Endothelial cell of umbilical vein (primary cell): Measurements from ENCODE around the gene HOXA3. TPM values are rescaled to one million over a fixed set of nuclear protein-coding genes. Genes with fewer than 3 reads are reported as not detected.

Experiments used
- BruUV-seq: library from RNA; stranded (reverse); fragments of 400-500 nt; replicated peaks from 2 replicates; lab custom pipeline; 2021; lab: Mats Ljungman, UMichigan
- CTCF ChIA-PET: fragments of 300-600, 350-600 bp; sonication (Branson Sonifier 250); formaldehyde crosslinking; loops from one replicate; lab custom pipeline; 2021; ENCODE audit warnings: antibody characterized with exemption, inconsistent platforms; lab: Charles Lee
- POLR2A ChIA-PET: fragments of 300-600, 350-600 bp; sonication (Branson Sonifier 250); formaldehyde crosslinking; loops from one replicate; lab custom pipeline; 2021; ENCODE audit warnings: antibody characterized with exemption, inconsistent platforms; lab: Charles Lee
- DNase-seq: peaks from one replicate; pipeline ENCODE4 v3.0.0-alpha.2; 2011; ENCODE audit warnings: low read depth, low spot score
- FAIRE-seq: peaks from 2 replicates; lab custom pipeline; 2011; peaks lifted over from hg19 to GRCh38; lab: Jason Lieb, UNC
- H2AFZ ChIP-seq: 2 replicates; pipeline ENCODE4 v1.6.0; 2012; ENCODE audit warnings: low read depth, low read length, control low read depth, inconsistent platforms
- H3K27ac ChIP-seq: 2 replicates; pipeline ENCODE4 v1.5.1; 2011; ENCODE audit warnings: low read depth, mild to moderate bottlenecking, control low read depth, low read length, moderate library complexity; ENCODE audit not compliant: insufficient read depth
- H3K27me3 ChIP-seq, 2 experiments: 2 replicates each; pipeline versions ENCODE4 v1.6.0 to v1.6.1; 2011; ENCODE audit warnings: low read length in 2 of 2, mixed read lengths in 1 of 2; ENCODE audit not compliant: control insufficient read depth in 2 of 2, insufficient read depth in 2 of 2
- H3K36me3 ChIP-seq, 2 experiments: 2 replicates in 1 of 2; 3 replicates in 1 of 2; pipeline ENCODE4 v1.5.1; 2011; ENCODE audit warnings: low read length in 2 of 2, mild to moderate bottlenecking in 1 of 2, moderate library complexity in 1 of 2; ENCODE audit not compliant: control insufficient read depth in 2 of 2, insufficient read depth in 2 of 2; ENCODE audit errors: extremely low read depth in 1 of 2
- H3K4me1 ChIP-seq: 3 replicates; pipeline ENCODE4 v1.5.1; 2011; ENCODE audit warnings: mild to moderate bottlenecking, low read length; ENCODE audit not compliant: control insufficient read depth, insufficient read depth; ENCODE audit errors: extremely low read depth
- H3K4me2 ChIP-seq: 2 replicates; pipeline ENCODE4 v1.6.1; 2011; ENCODE audit warnings: low read length, control low read depth, mixed read lengths; ENCODE audit not compliant: insufficient read depth
- H3K4me3 ChIP-seq, 3 experiments: fragments of 200-600 bp in 1 of 3; sonication (generic), shearing (Covaris generic) in 1 of 3; replicated peaks in 1 of 3; 2 replicates each; pipeline ENCODE4 v1.5.1; 2011 to 2016; ENCODE audit warnings: control low read depth in 3 of 3, low read length in 3 of 3, mild to moderate bottlenecking in 2 of 3, inconsistent platforms in 1 of 3, low read depth in 1 of 3, moderate library complexity in 1 of 3; ENCODE audit not compliant: insufficient read depth in 1 of 3
- H3K79me2 ChIP-seq: 2 replicates; pipeline ENCODE4 v1.6.0; 2012; ENCODE audit warnings: low read length, inconsistent platforms; ENCODE audit not compliant: control insufficient read depth, insufficient read depth
- H3K9ac ChIP-seq: replicated peaks from 2 replicates; pipeline ENCODE3; 2011; ENCODE audit warnings: low read length, control low read depth; ENCODE audit not compliant: insufficient read depth; ENCODE audit errors: extremely low read depth
- H3K9me1 ChIP-seq: replicated peaks from 3 replicates; pipeline ENCODE4 v1.6.0; 2011; ENCODE audit warnings: mild to moderate bottlenecking, low read length; ENCODE audit not compliant: control insufficient read depth, insufficient read depth; ENCODE audit errors: extremely low read depth
- H3K9me3 ChIP-seq: replicated peaks from 2 replicates; pipeline ENCODE4 v1.5.1; 2012; ENCODE audit warnings: low read length, inconsistent platforms; ENCODE audit not compliant: control insufficient read depth, insufficient read depth
- H4K20me1 ChIP-seq: replicated peaks from 2 replicates; pipeline ENCODE3; 2011; ENCODE audit warnings: mild to moderate bottlenecking, low read length; ENCODE audit not compliant: control insufficient read depth, insufficient read depth; ENCODE audit errors: extremely low read depth
- CTCF ChIP-seq, 2 donors: IDR thresholded peaks; 1 replicate in 1 of 2; 2 replicates in 1 of 2; pipeline ENCODE4 v1.5.1; 2011; ENCODE audit warnings: low read length in 2 of 2, mild to moderate bottlenecking in 2 of 2, moderate library complexity in 2 of 2, control low read depth in 1 of 2, inconsistent platforms in 1 of 2, low read depth in 1 of 2; ENCODE audit not compliant: insufficient read depth in 1 of 2; ENCODE audit errors: extremely low read depth in 1 of 2
- EZH2 ChIP-seq: IDR thresholded peaks from 2 replicates; pipeline ENCODE4 v1.6.1; 2012; ENCODE audit warnings: borderline replicate concordance, low read depth, mild to moderate bottlenecking, moderate library complexity, low read length, inconsistent platforms; ENCODE audit not compliant: severe bottlenecking
- FOS ChIP-seq: IDR thresholded peaks from 2 replicates; pipeline ENCODE4 v1.6.1; 2011; ENCODE audit warnings: mild to moderate bottlenecking, low read length, moderate library complexity, borderline replicate concordance; ENCODE audit not compliant: insufficient read depth
- GATA2 ChIP-seq: IDR thresholded peaks from 2 replicates; pipeline ENCODE4 v1.7.0; 2011; ENCODE audit warnings: low read depth, mild to moderate bottlenecking, moderate library complexity, mixed read lengths, low read length; ENCODE audit not compliant: insufficient read length, insufficient read depth
- JUN ChIP-seq: IDR thresholded peaks from 2 replicates; pipeline ENCODE4 v1.6.1; 2011; ENCODE audit warnings: borderline replicate concordance, low read depth; ENCODE audit not compliant: insufficient read length, insufficient read depth
- MAX ChIP-seq: IDR thresholded peaks from 2 replicates; pipeline ENCODE4 v1.6.1; 2011; ENCODE audit not compliant: insufficient read depth, insufficient read length
- MYC ChIP-seq: IDR thresholded peaks from one replicate; pipeline ENCODE4 v1.6.1; 2011; ENCODE audit warnings: mild to moderate bottlenecking, low read depth, low read length
- POLR2A ChIP-seq: IDR thresholded peaks from 2 replicates; pipeline ENCODE4 v1.6.1; 2012; ENCODE audit warnings: low read depth, mild to moderate bottlenecking, control low read depth, low read length
- POLR2AphosphoS5 ChIP-seq: IDR thresholded peaks from 2 replicates; pipeline ENCODE4 v1.6.1; 2012; ENCODE audit warnings: low read depth, mild to moderate bottlenecking, control low read depth, low read length, moderate library complexity; ENCODE audit not compliant: insufficient read depth
- dilution Hi-C: fragments of 300-500 bp; cut with MboI; formaldehyde crosslinking; loops from one replicate; pipeline ENCODE4 v1.15.0; 2019; ENCODE audit warnings: low sequenced_read_pairs; ENCODE audit not compliant: extremely low pct_ligation_motif_present
- intact Hi-C: fragments of 100-400 bp; cut with micrococcal nuclease; formaldehyde crosslinking; loops from one replicate; pipeline ENCODE4 v1.10.0; 2022
- polyA plus RNA-seq, 4 experiments: library from polyadenylated mRNA; depleted of rRNA in 3 of 4; stranded (reverse) in 3 of 4; unstranded in 1 of 4; fragments of >200 nt; gene quantifications; 2 replicates each; pipeline versions ENCODE4 v1.2.1 to v1.2.3, GENCODE V29; 2011 to 2012; ENCODE audit warnings: missing spikeins in 1 of 4
- total RNA-seq: library from RNA; stranded (reverse); gene quantifications from 2 replicates; pipeline ENCODE4 v1.2.3, GENCODE V29; 2021

HOXA3 gene
- total and polyA plus RNA-seq, 2 donors (not counting 3 experiments of a cell fraction or from before 2014, with no cell fraction given): 4.7 to 14.0 TPM

GRCh38 chr7:27160546-27161213 lies 8.3 kb upstream of the HOXA3 start:
- Histone ChIP-seq H4K20me1 (no peaks in the 10 kb centered on the region), H2AFZ (peak overlapping the region; percentile 33), H3K4me3 (peak overlapping the region in 2 of 3 experiments; percentile 44 to 63), H3K9me3 (no peaks in the 10 kb centered on the region), H3K4me2 (peak overlapping the region; percentile 74), H3K79me2 (peaks cover 76% of the 10 kb centered on the region), H3K36me3 (peaks cover 3 to 7% of the 10 kb centered on the region in 2 experiments), H3K27me3 (no peaks in the 10 kb centered on the region), H3K27ac (peak overlapping the region; percentile 69), H3K9ac (peak overlapping the region; percentile 78), H3K4me1 (peaks cover 42% of the 10 kb centered on the region), H3K9me1 (no peaks in the 10 kb centered on the region)
- no TSS peak for BruUV-seq
- CTCF ChIA-PET: interaction anchor here (0.6 to 4.6 kb wide), 42 partner anchors 10 to 1309 kb away, joined by 3 to 145 read pairs (median 6); partner anchors contain the start of genes HOXA10, HOXA11, HOXA3 and HOXA4
- dilution Hi-C loops: loop anchor here (10.0 to 25.0 kb wide), 3 partner anchors 306 to 973 kb away; no protein-coding TSS in a partner anchor
- TF ChIP-seq MYC (no peak), JUN (no peak), POLR2A (no peak), MAX (no peak), CTCF (IDR thresholded peaks at IDR 0.05; ENCODE audit: extremely low read depth in 1 of 2, insufficient read depth in 1 of 2, low read depth in 1 of 2, low read length in 2 of 2) (peak; percentile 95), EZH2 (no peak), FOS (no peak), POLR2AphosphoS5 (peak; percentile 53), GATA2 (no peak)
- peak; percentile 92 for DNase-seq
- POLR2A ChIA-PET: interaction anchor here (0.7 to 2.4 kb wide), 8 partner anchors 8 to 1879 kb away, joined by 3 to 15 read pairs (median 4); partner anchors contain the start of gene HOXA3
- FAIRE-seq: peak; percentile 78
- intact Hi-C loops: loop anchor here (1.0 to 5.0 kb wide), 11 partner anchors 17 to 1768 kb away; partner anchors contain the start of gene HOXA5
